NB4 (cell line): Measurements from ENCODE around the gene DSTYK.

ENCODE experiments used
- DNase-seq: peaks from one replicate; pipeline ENCODE4 v3.0.0; 2010; ENCODE audit warnings: low read depth
- H3K4me3 ChIP-seq: one replicate; pipeline ENCODE4 v1.5.1; 2011; ENCODE audit warnings: mild to moderate bottlenecking, low read depth, low read length, moderate library complexity
- CTCF ChIP-seq: IDR thresholded peaks from one replicate; pipeline ENCODE4 v1.5.1; 2012; ENCODE audit warnings: low read depth, low read length
- MAX ChIP-seq: IDR thresholded peaks from 2 replicates; pipeline ENCODE4 v1.6.1; 2011; ENCODE audit warnings: low read depth, low read length
- MYC ChIP-seq: IDR thresholded peaks from 2 replicates; pipeline ENCODE4 v1.6.1; 2011; ENCODE audit warnings: low read depth, low read length
- POLR2A ChIP-seq: IDR thresholded peaks from 2 replicates; pipeline ENCODE4 v1.6.1; 2011; ENCODE audit warnings: mild to moderate bottlenecking; ENCODE audit not compliant: insufficient read length; ENCODE audit errors: extremely low read depth

Gene DSTYK

GRCh38 chr1:205244384-205244783 is 32.9 kb upstream of the DSTYK start:
- DNase-seq = no peak
- TF ChIP-seq MAX = no peak
- TF ChIP-seq POLR2A = no peak
- TF ChIP-seq MYC = no peak
- no peak for TF ChIP-seq CTCF
- H3K4me3 ChIP-seq = no peak overlapping the region

- no peak for DNase-seq
- TF ChIP-seq CTCF (no peak), MAX (no peak), MYC (no peak), POLR2A (no peak)
- H3K4me3 ChIP-seq = no peak overlapping the region
Measured at GRCh38 chr1:205243350-205244191, 32.1 kb upstream of the DSTYK start.

- DNase-seq = no peak
- no peak overlapping the region for H3K4me3 ChIP-seq
- TF ChIP-seq CTCF (no peak), POLR2A (no peak), MYC (no peak)
Measured at GRCh38 chr1:205241366-205242030, 30.0 kb upstream of the DSTYK start.

- DNase-seq = no peak
- no peak for TF ChIP-seq CTCF
- TF ChIP-seq MAX = no peak
- no peak for TF ChIP-seq POLR2A
- TF ChIP-seq MYC = no peak
Measured at GRCh38 chr1:205240569-205240968, 29.1 kb upstream of the DSTYK start.

GRCh38 chr1:205240118-205240517 is 28.6 kb upstream of the DSTYK start:
- no peak for TF ChIP-seq POLR2A
- TF ChIP-seq CTCF = no peak
- TF ChIP-seq MAX = no peak
- TF ChIP-seq MYC = no peak
- H3K4me3 ChIP-seq = no peak overlapping the region
- DNase-seq = no peak

More at GRCh38 chr1:205240569-205240968, 29.1 kb upstream of the DSTYK start:
- no peak overlapping the region for H3K4me3 ChIP-seq
